Nephron (organoid): ENCODE measurements around the gene TACC2.

Experiments
- H3K27ac Mint-ChIP-seq, 3 experiments: 2 replicates each; pipeline ENCODE4 v1.8.0; 2020; ENCODE audit warnings: mixed read lengths in 3 of 3, mild to moderate bottlenecking in 2 of 3, moderate library complexity in 1 of 3
- H3K27me3 Mint-ChIP-seq: 2 replicates; pipeline ENCODE4 v1.8.0; 2021; ENCODE audit warnings: low read depth, mild to moderate bottlenecking, moderate library complexity, mixed read lengths
- H3K36me3 Mint-ChIP-seq: 2 replicates; pipeline ENCODE4 v1.8.0; 2020; ENCODE audit warnings: low read depth, mixed read lengths
- H3K4me1 Mint-ChIP-seq: 2 replicates; pipeline ENCODE4 v1.8.0; 2020; ENCODE audit warnings: mixed read lengths
- H3K4me3 Mint-ChIP-seq, 3 experiments: 2 replicates each; pipeline ENCODE4 v1.8.0; 2020; ENCODE audit warnings: mild to moderate bottlenecking in 3 of 3, mixed read lengths in 3 of 3, moderate library complexity in 2 of 3
- H3K9me3 Mint-ChIP-seq: 2 replicates; pipeline ENCODE4 v1.8.0; 2020; ENCODE audit warnings: mixed read lengths
- TF ChIP-seq, protein P1 (sequence below), 3 experiments: fragments of 200-600 bp; sonication (generic); IDR thresholded peaks; one replicate each; pipeline ENCODE4 v1.5.0; 2021; ENCODE audit warnings: antibody characterized with exemption in 3 of 3; ENCODE audit not compliant: unreplicated experiment in 3 of 3

Gene TACC2

DNA sequence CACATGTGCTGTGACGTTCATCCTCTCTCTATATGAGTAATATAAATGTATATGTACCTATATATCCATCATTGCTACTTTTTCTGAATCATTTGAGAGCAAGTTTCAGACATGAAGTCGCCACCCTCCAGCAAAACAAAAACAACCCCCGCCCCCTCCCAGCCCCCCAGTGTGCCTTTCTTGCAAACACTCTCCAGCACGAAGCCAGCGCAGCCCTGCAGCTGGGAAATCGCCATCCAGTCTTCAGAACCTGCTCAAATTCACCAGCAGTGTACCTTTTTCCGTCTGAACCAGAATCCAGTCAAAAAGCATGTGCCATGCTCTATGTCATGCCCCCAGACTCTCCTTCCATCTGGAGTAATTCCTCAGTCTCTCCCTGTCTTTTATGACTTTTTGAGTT is 135.8 kb downstream of the TACC2 start:
- H3K4me3 Mint-ChIP-seq, result no peak overlapping the region
- no peaks in the 10 kb centered on the region for H3K9me3 Mint-ChIP-seq
- peaks cover 3% of the 10 kb centered on the region for H3K27me3 Mint-ChIP-seq
- TF ChIP-seq, protein P1, sequence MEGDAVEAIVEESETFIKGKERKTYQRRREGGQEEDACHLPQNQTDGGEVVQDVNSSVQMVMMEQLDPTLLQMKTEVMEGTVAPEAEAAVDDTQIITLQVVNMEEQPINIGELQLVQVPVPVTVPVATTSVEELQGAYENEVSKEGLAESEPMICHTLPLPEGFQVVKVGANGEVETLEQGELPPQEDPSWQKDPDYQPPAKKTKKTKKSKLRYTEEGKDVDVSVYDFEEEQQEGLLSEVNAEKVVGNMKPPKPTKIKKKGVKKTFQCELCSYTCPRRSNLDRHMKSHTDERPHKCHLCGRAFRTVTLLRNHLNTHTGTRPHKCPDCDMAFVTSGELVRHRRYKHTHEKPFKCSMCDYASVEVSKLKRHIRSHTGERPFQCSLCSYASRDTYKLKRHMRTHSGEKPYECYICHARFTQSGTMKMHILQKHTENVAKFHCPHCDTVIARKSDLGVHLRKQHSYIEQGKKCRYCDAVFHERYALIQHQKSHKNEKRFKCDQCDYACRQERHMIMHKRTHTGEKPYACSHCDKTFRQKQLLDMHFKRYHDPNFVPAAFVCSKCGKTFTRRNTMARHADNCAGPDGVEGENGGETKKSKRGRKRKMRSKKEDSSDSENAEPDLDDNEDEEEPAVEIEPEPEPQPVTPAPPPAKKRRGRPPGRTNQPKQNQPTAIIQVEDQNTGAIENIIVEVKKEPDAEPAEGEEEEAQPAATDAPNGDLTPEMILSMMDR (IDR thresholded peaks at IDR 0.05; ENCODE audit: unreplicated experiment in 3 of 3), result no peak
- peaks cover 44% of the 10 kb centered on the region for H3K4me1 Mint-ChIP-seq
- H3K36me3 Mint-ChIP-seq, result no peaks in the 10 kb centered on the region
- H3K27ac Mint-ChIP-seq, result no peak overlapping the region

DNA sequence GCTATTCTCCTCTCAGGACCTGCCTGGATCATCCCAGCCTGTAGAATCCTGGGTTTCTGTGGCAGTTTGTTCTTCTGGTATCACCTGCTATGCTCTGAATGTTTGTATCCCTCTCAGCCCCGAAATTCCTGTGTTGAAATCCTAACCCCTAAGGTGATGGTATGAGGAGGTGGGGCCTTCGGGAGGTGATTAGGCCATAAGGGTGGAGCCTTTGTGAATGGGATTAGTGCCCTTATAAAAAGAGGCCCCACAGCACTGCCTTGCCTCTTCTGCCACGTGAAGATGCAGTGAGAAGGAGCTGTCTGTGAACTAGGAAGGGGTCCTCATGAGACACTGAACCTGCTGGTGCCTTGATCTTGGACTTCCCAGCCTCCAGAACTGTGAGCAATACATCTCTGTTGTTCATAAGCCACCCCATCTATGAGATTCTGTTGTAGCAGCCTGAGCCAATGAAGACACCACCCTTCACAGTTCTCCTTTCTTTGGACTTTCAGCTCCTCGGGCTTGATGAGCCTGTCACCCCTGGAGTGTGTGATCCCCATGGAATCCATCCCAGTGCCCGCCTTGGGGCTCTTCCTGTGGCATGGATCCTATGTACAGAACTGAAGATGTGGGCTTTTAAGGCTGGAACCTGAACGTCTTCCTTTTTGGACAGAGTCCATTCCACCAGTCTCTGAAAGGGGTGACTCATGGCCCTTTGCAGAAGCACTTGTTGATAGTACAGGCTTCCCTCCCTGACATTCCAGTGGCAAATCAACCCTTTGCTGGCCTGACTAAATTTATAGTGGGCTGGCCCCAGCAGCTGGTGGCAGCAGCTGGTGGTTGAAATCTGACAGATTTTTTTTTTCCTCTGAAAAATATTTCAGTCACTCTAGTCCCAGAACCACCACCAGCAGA is 138.0 kb downstream of the TACC2 start:
- H3K36me3 Mint-ChIP-seq, result no peaks in the 10 kb centered on the region
- TF ChIP-seq, protein P1 (IDR thresholded peaks at IDR 0.05; ENCODE audit: unreplicated experiment in 3 of 3), result no peak
- H3K4me3 Mint-ChIP-seq, result peak overlapping the region in 2 of 3 experiments; percentile 11 to 41
- H3K9me3 Mint-ChIP-seq, result no peaks in the 10 kb centered on the region
- no peaks in the 10 kb centered on the region for H3K27me3 Mint-ChIP-seq
- H3K4me1 Mint-ChIP-seq, result peaks cover 60% of the 10 kb centered on the region
- peak overlapping the region; percentile 75 to 93 (median 84) for H3K27ac Mint-ChIP-seq

DNA sequence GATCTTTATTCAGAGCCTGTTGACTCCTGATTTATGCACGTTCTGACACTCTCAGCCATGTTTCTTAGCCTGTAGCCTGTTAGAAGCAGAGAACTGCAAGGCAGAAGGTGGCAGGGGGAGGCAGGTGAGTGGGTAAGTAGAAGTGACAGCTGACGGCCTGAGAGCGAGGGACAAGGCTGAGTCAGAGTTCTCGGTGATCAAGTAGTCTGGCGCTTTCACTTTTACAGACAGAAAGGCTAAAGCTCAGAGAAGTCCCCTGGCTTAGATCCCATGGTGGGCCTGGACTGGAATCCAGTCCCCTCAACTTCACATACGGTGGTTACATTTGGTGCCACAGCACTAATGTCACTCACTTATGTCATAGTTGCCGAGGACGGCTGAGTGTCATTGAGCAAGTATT is 139.0 kb downstream of the TACC2 start:
- Mint-ChIP-seq H3K9me3 (no peaks in the 10 kb centered on the region), H3K27ac (peak overlapping the region; percentile 75 to 93 (median 84)), H3K4me1 (peaks cover 69% of the 10 kb centered on the region), H3K36me3 (no peaks in the 10 kb centered on the region), H3K27me3 (no peaks in the 10 kb centered on the region), H3K4me3 (peak overlapping the region in 2 of 3 experiments; percentile 39 to 41)
- TF ChIP-seq, protein P1 (IDR thresholded peaks at IDR 0.05; ENCODE audit: unreplicated experiment in 3 of 3), result no peak

DNA sequence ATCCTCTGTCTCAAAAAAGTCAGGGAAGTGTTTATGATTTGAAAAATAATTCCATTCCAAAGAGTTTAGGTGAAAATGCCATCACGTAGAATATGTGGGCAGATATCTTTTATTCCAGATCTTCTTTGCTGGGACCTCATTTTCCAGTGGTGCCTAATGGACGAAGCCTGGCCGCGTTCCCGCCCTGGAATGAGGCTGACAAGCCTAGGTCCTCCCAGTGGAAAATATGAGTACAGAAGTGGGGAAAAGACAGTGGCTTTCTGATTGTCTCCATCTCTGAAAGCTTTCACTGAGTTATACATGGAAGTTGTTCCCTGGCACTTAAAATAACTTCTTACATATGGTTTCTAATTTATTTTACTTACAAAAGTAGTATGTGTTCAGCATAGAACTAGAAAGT is 139.4 kb downstream of the TACC2 start:
- peak overlapping the region in 1 of 3 experiments; percentile 47 for H3K4me3 Mint-ChIP-seq
- H3K27ac Mint-ChIP-seq, result peak overlapping the region; percentile 75 to 93 (median 84)
- peaks cover 3% of the 10 kb centered on the region for H3K36me3 Mint-ChIP-seq
- H3K9me3 Mint-ChIP-seq, result no peaks in the 10 kb centered on the region
- H3K27me3 Mint-ChIP-seq, result no peaks in the 10 kb centered on the region
- peaks cover 73% of the 10 kb centered on the region for H3K4me1 Mint-ChIP-seq
- TF ChIP-seq, protein P1 (IDR thresholded peaks at IDR 0.05; ENCODE audit: unreplicated experiment in 3 of 3), result no peak

DNA sequence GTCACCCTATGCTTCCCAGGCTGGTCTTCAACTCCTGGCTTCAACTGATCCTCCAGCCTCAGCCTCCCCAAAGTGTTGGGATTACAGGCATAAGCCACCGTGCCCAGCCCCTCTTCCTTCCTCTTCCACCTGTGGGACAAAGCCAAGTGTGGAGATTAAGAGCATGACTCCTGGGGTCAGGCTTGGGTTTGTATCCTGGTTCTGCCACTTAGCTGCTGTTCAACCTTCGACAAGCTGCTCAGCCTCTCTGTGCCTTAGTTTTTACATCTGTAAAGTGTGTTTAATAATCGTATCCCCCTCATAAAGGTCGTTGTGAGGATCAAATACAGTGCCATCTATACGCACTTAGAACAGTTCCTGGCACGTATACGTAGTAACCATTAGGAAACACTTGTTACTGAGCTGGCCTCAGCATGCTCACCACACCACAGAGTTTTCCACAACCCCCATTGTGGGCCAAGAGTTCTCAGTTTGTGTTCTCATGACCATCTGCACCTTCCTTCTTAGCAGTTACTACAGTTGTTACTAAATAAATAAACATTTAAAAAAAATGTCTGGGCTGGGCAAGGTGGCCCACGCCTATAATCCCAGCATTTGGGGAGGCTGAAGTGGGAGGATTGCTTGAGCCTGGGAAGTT is 141.6 kb downstream of the TACC2 start:
- Mint-ChIP-seq H3K4me3 (no peak overlapping the region), H3K27me3 (no peaks in the 10 kb centered on the region), H3K36me3 (peaks cover 9% of the 10 kb centered on the region), H3K4me1 (peaks cover 73% of the 10 kb centered on the region), H3K9me3 (no peaks in the 10 kb centered on the region), H3K27ac (peak overlapping the region in 1 of 3 experiments; percentile 46)
- TF ChIP-seq, protein P1 (IDR thresholded peaks at IDR 0.05; ENCODE audit: unreplicated experiment in 3 of 3), result no peak
